IMR-90 (cell line): Measurements from ENCODE around the gene PNRC2. TPM values are rescaled to one million over a fixed set of nuclear protein-coding genes. Genes with fewer than 3 reads are reported as not detected.

ENCODE experiments used
- ATAC-seq: fragments of 200-7000 bp; cut with Tn5 transposase; 2 replicates; pipeline ENCODE4 v1.9.1; 2020; ENCODE audit warnings: low read depth, mild to moderate bottlenecking, moderate library complexity
- BruUV-seq: library from RNA; stranded (reverse); fragments of 400-500 nt; replicated peaks from 2 replicates; lab custom pipeline; 2021; lab: Mats Ljungman, UMichigan
- CTCF ChIA-PET: fragments of 300-600 bp; formaldehyde crosslinking; extraction: SDS; loops from one replicate; lab custom pipeline; 2021; ENCODE audit warnings: antibody characterized with exemption; lab: Yijun Ruan, JAX
- POLR2A ChIA-PET: fragments of 300-600 bp; sonication (Branson Sonifier 250); formaldehyde crosslinking; loops from one replicate; lab custom pipeline; 2022; ENCODE audit warnings: antibody characterized with exemption; ENCODE audit not compliant: unreplicated experiment; lab: Charles Lee
- DNase-seq: peaks from one replicate; pipeline ENCODE4 v3.0.0; 2013
- H2AFZ ChIP-seq: replicated peaks from 2 replicates; pipeline ENCODE3; 2013; ENCODE audit warnings: low read length, mild to moderate bottlenecking; ENCODE audit not compliant: poor library complexity
- H2AK5ac ChIP-seq: 2 replicates; pipeline ENCODE4 v1.6.1; 2013; ENCODE audit warnings: low read depth, low read length, inconsistent platforms
- H2AK9ac ChIP-seq: replicated peaks from 2 replicates; pipeline ENCODE3; 2013; ENCODE audit warnings: mild to moderate bottlenecking, low read depth, low read length, moderate library complexity; ENCODE audit not compliant: poor library complexity
- H2BK120ac ChIP-seq: 2 replicates; pipeline ENCODE4 v1.6.1; 2013; ENCODE audit warnings: low read depth, low read length, inconsistent platforms
- H2BK15ac ChIP-seq: 3 replicates; pipeline ENCODE4 v1.6.1; 2013; ENCODE audit warnings: low read depth, low read length, inconsistent platforms
- H2BK20ac ChIP-seq: 2 replicates; pipeline ENCODE4 v1.6.1; 2013; ENCODE audit warnings: low read depth, mild to moderate bottlenecking, inconsistent platforms, low read length, moderate library complexity
- H2BK5ac ChIP-seq: 2 replicates; pipeline ENCODE4 v1.6.1; 2013; ENCODE audit warnings: mild to moderate bottlenecking, low read depth, low read length, inconsistent platforms; ENCODE audit not compliant: poor library complexity, severe bottlenecking
- H3K14ac ChIP-seq: replicated peaks from 2 replicates; pipeline ENCODE4 v1.6.1; 2013; ENCODE audit warnings: low read depth, low read length, inconsistent platforms
- H3K18ac ChIP-seq: 2 replicates; pipeline ENCODE4 v1.6.1; 2013; ENCODE audit warnings: low read depth, low read length, control low read depth
- H3K23ac ChIP-seq: 2 replicates; pipeline ENCODE4 v1.6.1; 2013; ENCODE audit warnings: low read depth, low read length, inconsistent platforms
- H3K27ac ChIP-seq: 2 replicates; pipeline ENCODE4 v1.5.1; 2013; ENCODE audit warnings: mild to moderate bottlenecking, control low read depth, low read length; ENCODE audit not compliant: insufficient read depth
- H3K27me3 ChIP-seq: 2 replicates; pipeline ENCODE4 v1.6.1; 2013; ENCODE audit warnings: low read length; ENCODE audit not compliant: control insufficient read depth, insufficient read depth
- H3K36me3 ChIP-seq: 2 replicates; pipeline ENCODE4 v1.6.1; 2013; ENCODE audit warnings: low read length, mixed read lengths; ENCODE audit not compliant: control insufficient read depth, insufficient read depth
- H3K4ac ChIP-seq: 2 replicates; pipeline ENCODE4 v1.6.1; 2013; ENCODE audit warnings: low read depth, low read length, inconsistent platforms
- H3K4me1 ChIP-seq: 2 replicates; pipeline ENCODE4 v1.6.1; 2013; ENCODE audit warnings: low read length, mixed read lengths; ENCODE audit not compliant: control insufficient read depth, insufficient read depth
- H3K4me2 ChIP-seq: 2 replicates; pipeline ENCODE4 v1.6.1; 2013; ENCODE audit warnings: low read depth, mild to moderate bottlenecking, control low read depth, low read length, moderate library complexity
- H3K4me3 ChIP-seq: 2 replicates; pipeline ENCODE4 v1.5.1; 2013; ENCODE audit warnings: low read depth, mild to moderate bottlenecking, control low read depth, low read length, moderate library complexity; ENCODE audit not compliant: insufficient read depth
- H3K56ac ChIP-seq: 2 replicates; pipeline ENCODE4 v1.6.1; 2013; ENCODE audit warnings: low read length, inconsistent platforms; ENCODE audit not compliant: insufficient read depth; ENCODE audit errors: extremely low read depth
- H3K79me1 ChIP-seq, 2 experiments: 2 replicates each; pipeline ENCODE4 v1.6.1; 2013; ENCODE audit warnings: low read length in 2 of 2, inconsistent platforms in 1 of 2, low read depth in 1 of 2
- H3K9ac ChIP-seq: 2 replicates; pipeline ENCODE4 v1.6.1; 2013; ENCODE audit warnings: low read depth, low read length, control low read depth
- H3K9me1 ChIP-seq: 2 replicates; pipeline ENCODE4 v1.6.1; 2013; ENCODE audit warnings: low read length, inconsistent platforms; ENCODE audit not compliant: insufficient read depth
- H3K9me3 ChIP-seq: 2 replicates; pipeline ENCODE4 v1.6.1; 2013; ENCODE audit warnings: low read length; ENCODE audit not compliant: control insufficient read depth, insufficient read depth
- H4K20me1 ChIP-seq: 2 replicates; pipeline ENCODE4 v1.6.1; 2013; ENCODE audit warnings: low read length, inconsistent platforms; ENCODE audit not compliant: insufficient read depth
- H4K5ac ChIP-seq: 2 replicates; pipeline ENCODE4 v1.6.1; 2013; ENCODE audit warnings: mild to moderate bottlenecking, low read depth, low read length, control low read depth
- H4K8ac ChIP-seq, 2 experiments: 2 replicates each; pipeline ENCODE4 v1.6.1; 2013; ENCODE audit warnings: low read depth in 2 of 2, low read length in 2 of 2, control low read depth in 1 of 2, inconsistent platforms in 1 of 2
- H4K91ac ChIP-seq: 2 replicates; pipeline ENCODE4 v1.6.1; 2013; ENCODE audit warnings: low read depth, low read length, inconsistent platforms; ENCODE audit not compliant: insufficient read depth
- BHLHE40 ChIP-seq: fragments of 150-350 bp; IDR thresholded peaks from 2 replicates; pipeline ENCODE4 v1.6.1; 2016; ENCODE audit warnings: mild to moderate bottlenecking, low read depth, low read length
- CHD1 ChIP-seq: IDR thresholded peaks from 2 replicates; pipeline ENCODE4 v1.6.1; 2012; ENCODE audit warnings: low read depth, low read length, improper control_type of control experiment
- FOS ChIP-seq: fragments of 150-350 bp; IDR thresholded peaks from 2 replicates; pipeline ENCODE4 v1.6.1; 2016; ENCODE audit warnings: low read depth, low read length
- RFX5 ChIP-seq: IDR thresholded peaks from 2 replicates; pipeline ENCODE4 v1.8.0; 2012; ENCODE audit warnings: low read depth, mild to moderate bottlenecking, low read length, moderate library complexity
- WGBS, 2 experiments: methylation state at CpG; one replicate each; pipeline versions ENCODE4 v1.1.5 to v1.1.7; 2013; ENCODE audit warnings: missing lambda C conversion rate in 2 of 2; ENCODE audit not compliant: insufficient read length in 1 of 2; ENCODE audit errors: extremely low coverage in 2 of 2; 5-methylcytosine and 5-hydroxymethylcytosine counted together
- dilution Hi-C: fragments of 300-500 bp; cut with HindIII; formaldehyde crosslinking; loops from one replicate; pipeline ENCODE4 v1.14.3; 2018; ENCODE audit warnings: low sequenced_read_pairs; ENCODE audit not compliant: unreplicated experiment
- in situ Hi-C: fragments of 300-500 bp; cut with MboI; formaldehyde crosslinking; loops from 3 replicates; pipeline ENCODE4 v1.14.3; 2019; ENCODE audit warnings: low sequenced_read_pairs, inconsistent platforms, mixed read lengths
- intact Hi-C: fragments of 100-400 bp; cut with micrococcal nuclease; formaldehyde crosslinking; loops from 2 replicates; pipeline ENCODE4 v1.10.0; 2022
- polyA plus RNA-seq, 3 experiments: library from polyadenylated mRNA; depleted of rRNA; stranded (reverse); fragments of >200 nt; gene quantifications; 2 replicates each; pipeline ENCODE4 v1.2.3, GENCODE V29; 2012; ENCODE audit warnings: low replicate concordance in 1 of 3
- total RNA-seq: library from RNA; depleted of rRNA; stranded (reverse); fragments of >200 nt; gene quantifications from 2 replicates; pipeline ENCODE4 v1.2.3, GENCODE V29; 2012
- TF ChIP-seq, protein P1 (sequence below): fragments of 150-350 bp; IDR thresholded peaks from 2 replicates; pipeline ENCODE4 v1.6.1; 2017; ENCODE audit warnings: mild to moderate bottlenecking, antibody characterized with exemption, low read length, low read depth
- TF ChIP-seq, protein P2 (sequence below): conservative IDR thresholded peaks from 2 replicates; pipeline ENCODE4 v1.5.1; 2012; ENCODE audit warnings: mild to moderate bottlenecking, low read depth, low read length, improper control_type of control experiment

The PNRC2 gene
- total and polyA plus RNA-seq, 2 of the 4 experiments (the other 2 are of a cell fraction) = 50.6 to 76.0 TPM

DNA sequence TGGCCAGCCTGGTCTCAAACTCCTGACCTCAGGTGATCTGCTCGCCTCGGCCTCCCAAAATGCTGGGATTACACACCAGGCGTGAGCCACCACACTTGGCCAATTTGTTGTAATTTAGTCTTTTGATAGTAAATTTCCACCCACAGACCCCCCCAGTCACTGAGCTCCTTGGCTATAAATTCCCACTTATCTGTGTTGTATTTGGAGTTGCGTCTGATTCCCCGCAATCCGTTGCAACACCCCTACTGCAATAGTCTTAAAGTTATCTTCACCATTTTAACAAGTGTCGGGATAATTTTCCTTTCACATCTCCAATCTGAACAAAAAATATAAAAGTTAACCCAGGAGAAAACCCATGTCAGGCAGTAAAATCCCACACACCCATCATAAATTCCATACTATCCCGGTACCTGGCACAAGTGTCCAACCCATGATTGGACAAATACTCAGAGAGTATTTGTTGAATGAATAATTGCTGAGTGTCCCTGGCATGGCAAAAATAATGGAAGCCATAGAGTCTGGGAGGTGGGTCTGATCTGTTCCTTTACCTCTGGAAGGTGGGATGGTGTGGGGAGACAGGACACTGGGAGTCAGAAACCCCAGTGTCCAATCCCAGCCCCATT, 37.2 kb upstream of the PNRC2 start:
- H3K4me1 ChIP-seq = peaks cover 2% of the 10 kb centered on the region; the same call in 1 of the 2 replicates
- H3K4me2 ChIP-seq = no peak overlapping the region
- no peak overlapping the region for H2BK15ac ChIP-seq
- in situ Hi-C loops = no loop called here
- dilution Hi-C loops = no loop called here
- H4K5ac ChIP-seq = no peak overlapping the region
- H4K91ac ChIP-seq = no peak overlapping the region
- no peaks in the 10 kb centered on the region for H3K9me1 ChIP-seq
- H4K20me1 ChIP-seq = no peaks in the 10 kb centered on the region
- WGBS, 2 experiments = 100% methylated on average over 1 of the region's 8 CpGs; no CpG with 5 or more reads in 1 of the 2 experiments
- H3K27me3 ChIP-seq = peaks cover 14% of the 10 kb centered on the region
- no peak overlapping the region for H2AFZ ChIP-seq
- no peak overlapping the region for H2BK20ac ChIP-seq
- H3K27ac ChIP-seq = no peak overlapping the region
- no peak overlapping the region for H3K4ac ChIP-seq
- intact Hi-C loops = no loop called here
- no peaks in the 10 kb centered on the region for H3K36me3 ChIP-seq
- H3K79me1 ChIP-seq = no peaks in the 10 kb centered on the region
- no peak overlapping the region for H3K56ac ChIP-seq
- ATAC-seq (no peak), DNase-seq (no peak)
- no peak overlapping the region for H3K9ac ChIP-seq
- POLR2A ChIA-PET = no interaction called here
- no peak overlapping the region for H3K18ac ChIP-seq
- H2BK120ac ChIP-seq = no peak overlapping the region
- TF ChIP-seq CHD1 (no peak), FOS (no peak), BHLHE40 (no peak), RFX5 (no peak)
- TF ChIP-seq, protein P1, sequence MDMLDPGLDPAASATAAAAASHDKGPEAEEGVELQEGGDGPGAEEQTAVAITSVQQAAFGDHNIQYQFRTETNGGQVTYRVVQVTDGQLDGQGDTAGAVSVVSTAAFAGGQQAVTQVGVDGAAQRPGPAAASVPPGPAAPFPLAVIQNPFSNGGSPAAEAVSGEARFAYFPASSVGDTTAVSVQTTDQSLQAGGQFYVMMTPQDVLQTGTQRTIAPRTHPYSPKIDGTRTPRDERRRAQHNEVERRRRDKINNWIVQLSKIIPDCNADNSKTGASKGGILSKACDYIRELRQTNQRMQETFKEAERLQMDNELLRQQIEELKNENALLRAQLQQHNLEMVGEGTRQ = no peak
- TF ChIP-seq, protein P2, sequence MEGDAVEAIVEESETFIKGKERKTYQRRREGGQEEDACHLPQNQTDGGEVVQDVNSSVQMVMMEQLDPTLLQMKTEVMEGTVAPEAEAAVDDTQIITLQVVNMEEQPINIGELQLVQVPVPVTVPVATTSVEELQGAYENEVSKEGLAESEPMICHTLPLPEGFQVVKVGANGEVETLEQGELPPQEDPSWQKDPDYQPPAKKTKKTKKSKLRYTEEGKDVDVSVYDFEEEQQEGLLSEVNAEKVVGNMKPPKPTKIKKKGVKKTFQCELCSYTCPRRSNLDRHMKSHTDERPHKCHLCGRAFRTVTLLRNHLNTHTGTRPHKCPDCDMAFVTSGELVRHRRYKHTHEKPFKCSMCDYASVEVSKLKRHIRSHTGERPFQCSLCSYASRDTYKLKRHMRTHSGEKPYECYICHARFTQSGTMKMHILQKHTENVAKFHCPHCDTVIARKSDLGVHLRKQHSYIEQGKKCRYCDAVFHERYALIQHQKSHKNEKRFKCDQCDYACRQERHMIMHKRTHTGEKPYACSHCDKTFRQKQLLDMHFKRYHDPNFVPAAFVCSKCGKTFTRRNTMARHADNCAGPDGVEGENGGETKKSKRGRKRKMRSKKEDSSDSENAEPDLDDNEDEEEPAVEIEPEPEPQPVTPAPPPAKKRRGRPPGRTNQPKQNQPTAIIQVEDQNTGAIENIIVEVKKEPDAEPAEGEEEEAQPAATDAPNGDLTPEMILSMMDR = no peak
- no peak overlapping the region for H2AK5ac ChIP-seq
- no peak overlapping the region for H4K8ac ChIP-seq
- no peak overlapping the region for H3K14ac ChIP-seq
- H3K23ac ChIP-seq = no peak overlapping the region
- BruUV-seq = no TSS peak
- H3K9me3 ChIP-seq = no peaks in the 10 kb centered on the region
- H3K4me3 ChIP-seq = no peak overlapping the region
- no peak overlapping the region for H2AK9ac ChIP-seq
- H2BK5ac ChIP-seq = no peak overlapping the region
- CTCF ChIA-PET = no interaction called here
